ENCODE measurements around the gene GPR176.

Gene GPR176

GRCh38 chr15:39782441-39783138 is 137.5 kb downstream of the GPR176 start, which contains the start of gene FSIP1:
Gene FSIP1 (minus strand): TSS chr15:39782841. CDS start chr15:39776524, 6,317 bp downstream.
- POLR2A ChIA-PET = interaction anchor here (1.4 to 2.0 kb wide), 2 partner anchors 89 to 138 kb away, joined by 6 to 7 read pairs; no protein-coding TSS in a partner anchor

GRCh38 chr15:39781967-39782302 is 138.1 kb downstream of the GPR176 start:
- TF ChIP-seq PKNOX1 (IDR thresholded peaks at IDR 0.05) (no peak), SUZ12 (IDR thresholded peaks at IDR 0.05) (no peak), ARNT (IDR thresholded peaks at IDR 0.05) (no peak), FOXK2 (IDR thresholded peaks at IDR 0.05) (no peak), FOXA1 (IDR thresholded peaks at IDR 0.05) (no peak), LEF1 (IDR thresholded peaks at IDR 0.05; ENCODE audit: borderline replicate concordance) (no peak), TARDBP (IDR thresholded peaks at IDR 0.05) (no peak), FOXM1 (IDR thresholded peaks at IDR 0.05; ENCODE audit: borderline replicate concordance) (no peak), BHLHE40 (IDR thresholded peaks at IDR 0.05; ENCODE audit: borderline replicate concordance) (no peak), HDGF (IDR thresholded peaks at IDR 0.05; ENCODE audit: borderline replicate concordance) (no peak), ELF4 (IDR thresholded peaks at IDR 0.05) (no peak), SP1 (IDR thresholded peaks at IDR 0.05) (no peak), NFRKB (IDR thresholded peaks at IDR 0.05) (no peak), L3MBTL2 (conservative IDR thresholded peaks at IDR 0.05) (no peak), CTBP1 (IDR thresholded peaks at IDR 0.05; ENCODE audit: borderline replicate concordance) (no peak), ZNF384 (IDR thresholded peaks at IDR 0.05) (no peak)
- CTCF ChIA-PET = no interaction called here
- DNase-seq (ENCODE audit: extremely low spot score) = no peak

More at GRCh38 chr15:39782441-39783138, 137.5 kb downstream of the GPR176 start, which contains the start of gene FSIP1:
- DNase-seq (ENCODE audit: extremely low spot score) = peak; percentile 89
- TF ChIP-seq SUZ12 (IDR thresholded peaks at IDR 0.05) (no peak), SP1 (IDR thresholded peaks at IDR 0.05) (no peak), L3MBTL2 (conservative IDR thresholded peaks at IDR 0.05) (peak; percentile 39; the same call in 1 of the 2 replicates), ELF4 (IDR thresholded peaks at IDR 0.05) (peak; percentile 81), PKNOX1 (IDR thresholded peaks at IDR 0.05) (peak; percentile 87), LEF1 (IDR thresholded peaks at IDR 0.05; ENCODE audit: borderline replicate concordance) (no peak), ZNF384 (IDR thresholded peaks at IDR 0.05) (no peak), FOXK2 (IDR thresholded peaks at IDR 0.05) (no peak)
- CTCF ChIA-PET = no interaction called here

GRCh38 chr15:39781147-39781966 is 138.7 kb downstream of the GPR176 start:
- ChIA-PET POLR2A (no interaction called here), CTCF (no interaction called here)
- TF ChIP-seq FOXA1 (IDR thresholded peaks at IDR 0.05) (no peak), FOXK2 (IDR thresholded peaks at IDR 0.05) (no peak), ELF4 (IDR thresholded peaks at IDR 0.05) (no peak), ZNF384 (IDR thresholded peaks at IDR 0.05) (no peak), PKNOX1 (IDR thresholded peaks at IDR 0.05) (no peak), L3MBTL2 (conservative IDR thresholded peaks at IDR 0.05) (no peak), SP1 (IDR thresholded peaks at IDR 0.05) (no peak), TARDBP (IDR thresholded peaks at IDR 0.05) (no peak), SUZ12 (IDR thresholded peaks at IDR 0.05) (no peak), HDGF (IDR thresholded peaks at IDR 0.05; ENCODE audit: borderline replicate concordance) (no peak), BHLHE40 (IDR thresholded peaks at IDR 0.05; ENCODE audit: borderline replicate concordance) (no peak), LEF1 (IDR thresholded peaks at IDR 0.05; ENCODE audit: borderline replicate concordance) (no peak)
- no peak for DNase-seq (ENCODE audit: extremely low spot score)

More at GRCh38 chr15:39781967-39782302, 138.1 kb downstream of the GPR176 start:
- POLR2A ChIA-PET = interaction anchor here (1.4 to 2.0 kb wide), 2 partner anchors 89 to 139 kb away, joined by 6 to 7 read pairs; no protein-coding TSS in a partner anchor

- POLR2A ChIA-PET = no interaction called here
- CTCF ChIA-PET = no interaction called here
- TF ChIP-seq ZNF384 (IDR thresholded peaks at IDR 0.05) (no peak), FOXM1 (IDR thresholded peaks at IDR 0.05; ENCODE audit: borderline replicate concordance) (no peak), SP1 (IDR thresholded peaks at IDR 0.05) (no peak), SUZ12 (IDR thresholded peaks at IDR 0.05) (no peak), CTBP1 (IDR thresholded peaks at IDR 0.05; ENCODE audit: borderline replicate concordance) (0 out of 2 replicates have a peak, but pooled peaks have one; percentile 14), PKNOX1 (IDR thresholded peaks at IDR 0.05) (peak; percentile 95), ELF4 (IDR thresholded peaks at IDR 0.05) (no peak)
- DNase-seq (ENCODE audit: extremely low spot score) = peak; percentile 26
These were observed 142.0 kb downstream of the GPR176 start for GRCh38 chr15:39778021-39778420.

- ChIA-PET CTCF (no interaction called here), POLR2A (no interaction called here)
- no peak for DNase-seq (ENCODE audit: extremely low spot score)
- no peak for TF ChIP-seq HDGF (IDR thresholded peaks at IDR 0.05; ENCODE audit: borderline replicate concordance)
- TF ChIP-seq NFRKB (IDR thresholded peaks at IDR 0.05) = no peak
- no peak for TF ChIP-seq LEF1 (IDR thresholded peaks at IDR 0.05; ENCODE audit: borderline replicate concordance)
- TF ChIP-seq FOXK2 (IDR thresholded peaks at IDR 0.05) = no peak
- no peak for TF ChIP-seq ARNT (IDR thresholded peaks at IDR 0.05)
- no peak for TF ChIP-seq TARDBP (IDR thresholded peaks at IDR 0.05)
- no peak for TF ChIP-seq FOXM1 (IDR thresholded peaks at IDR 0.05; ENCODE audit: borderline replicate concordance)
- TF ChIP-seq SUZ12 (IDR thresholded peaks at IDR 0.05) = no peak
- TF ChIP-seq BHLHE40 (IDR thresholded peaks at IDR 0.05; ENCODE audit: borderline replicate concordance) = no peak
These were observed 142.6 kb downstream of the GPR176 start for GRCh38 chr15:39777496-39777895.

Data from HEK293T (cell line).